GM18511 (cell line): ENCODE results near the gene MEOX2.

Source experiments
- ATAC-seq: cut with Tn5 transposase; IDR thresholded peaks from one replicate; pipeline ENCODE4 v1.9.1; 2021; ENCODE audit warnings: mild to moderate bottlenecking, moderate library complexity; ENCODE audit not compliant: unreplicated experiment

The MEOX2 gene

GRCh38 chr7:15686295-15686956, at the start of gene MEOX2:
Gene MEOX2 (minus strand): TSS chr7:15686683. CDS start chr7:15686402, 281 bp downstream.
- no peak for ATAC-seq

GRCh38 chr7:15729746-15730145, 43.3 kb upstream of the MEOX2 start:
- ATAC-seq = no peak

GRCh38 chr7:15725051-15725450, 38.6 kb upstream of the MEOX2 start:
- no peak for ATAC-seq

- no peak for ATAC-seq
Measured at GRCh38 chr7:15723841-15724240, 37.4 kb upstream of the MEOX2 start.

- no peak for ATAC-seq
Measured at GRCh38 chr7:15720849-15721471, 34.5 kb upstream of the MEOX2 start.

GRCh38 chr7:15719311-15719710, 32.8 kb upstream of the MEOX2 start:
- ATAC-seq = no peak

GRCh38 chr7:15715435-15715834, 29.0 kb upstream of the MEOX2 start:
- no peak for ATAC-seq

GRCh38 chr7:15709978-15710377, 23.5 kb upstream of the MEOX2 start:
- no peak for ATAC-seq

- ATAC-seq = no peak
Measured at GRCh38 chr7:15707570-15707969, 21.1 kb upstream of the MEOX2 start.

- no peak for ATAC-seq
Measured at GRCh38 chr7:15703732-15704131, 17.2 kb upstream of the MEOX2 start.

GRCh38 chr7:15692501-15693020, 6.1 kb upstream of the MEOX2 start:
- ATAC-seq = no peak

- ATAC-seq = no peak
Measured at GRCh38 chr7:15688911-15689310, 2.4 kb upstream of the MEOX2 start.

GRCh38 chr7:15688279-15688626, 1.8 kb upstream of the MEOX2 start:
- ATAC-seq = no peak

GRCh38 chr7:15687546-15688278, 1.2 kb upstream of the MEOX2 start:
- no peak for ATAC-seq

GRCh38 chr7:15686957-15687545, 568 bp upstream of the MEOX2 start:
- no peak for ATAC-seq

- ATAC-seq = no peak
Measured at GRCh38 chr7:15685358-15686294, 857 bp downstream of the MEOX2 start.

GRCh38 chr7:15684871-15685270, 1.6 kb downstream of the MEOX2 start:
- no peak for ATAC-seq

- no peak for ATAC-seq
Measured at GRCh38 chr7:15684111-15684800, 2.2 kb downstream of the MEOX2 start.

- no peak for ATAC-seq
Measured at GRCh38 chr7:15682751-15683245, 3.7 kb downstream of the MEOX2 start.

GRCh38 chr7:15682111-15682510, 4.4 kb downstream of the MEOX2 start:
- no peak for ATAC-seq
